ENCODE measurements around the gene SF1. TPM values are rescaled to one million over a fixed set of nuclear protein-coding genes. Genes with fewer than 3 reads are reported as not detected.

Gene SF1
- total RNA-seq, 3 donors from 2014 or later (not counting 1 experiment from before 2014, with no cell fraction given) = 841 to 864 (median 845) TPM

- Histone ChIP-seq H3K36me3 (ENCODE audit: control insufficient read depth, insufficient read depth, low read length) (peaks cover 34% of the 10 kb centered on the region), H3K27me3 (ENCODE audit: control insufficient read depth, insufficient read depth, low read length) (no peaks in the 10 kb centered on the region), H3K9me3 (ENCODE audit: control insufficient read depth, insufficient read depth, low read length) (no peaks in the 10 kb centered on the region), H3K4me3 (ENCODE audit: low read length) (no peak overlapping the region), H3K27ac (ENCODE audit: low read length) (no peak overlapping the region), H3K4me1 (ENCODE audit: control insufficient read depth, insufficient read depth, low read length) (no peaks in the 10 kb centered on the region)
- Mint-ChIP-seq H3K4me3 (no peak overlapping the region), H3K27ac (peak overlapping the region in 1 of 2 donors; percentile 31), H3K36me3 (no peaks in the 10 kb centered on the region), H3K27me3 (ENCODE audit: low read depth in 2 of 2) (no peaks in the 10 kb centered on the region), H3K9me3 (no peaks in the 10 kb centered on the region), H3K4me1 (peaks cover 6 to 10% of the 10 kb centered on the region in 2 donors)
- DNase-seq = no peak
- TF ChIP-seq CTCF (IDR thresholded peaks at IDR 0.05) = no peak
- 61% methylated on average over 11 of the region's 11 CpGs for WGBS (ENCODE audit: insufficient coverage)
- intact Hi-C loops (cut with micrococcal nuclease) = no loop called here
- no peak for ATAC-seq
Observed at GRCh38 chr11:64793271-64794160, 15.2 kb upstream of the SF1 start.

- WGBS (ENCODE audit: insufficient coverage) = 95% methylated on average over 2 of the region's 4 CpGs
- Mint-ChIP-seq H3K27me3 (ENCODE audit: low read depth in 2 of 2) (no peaks in the 10 kb centered on the region), H3K4me1 (peaks cover 6 to 10% of the 10 kb centered on the region in 2 donors), H3K36me3 (no peaks in the 10 kb centered on the region), H3K4me3 (no peak overlapping the region), H3K27ac (no peak overlapping the region), H3K9me3 (no peaks in the 10 kb centered on the region)
- no peak for TF ChIP-seq CTCF (IDR thresholded peaks at IDR 0.05)
- H3K9me3 ChIP-seq (ENCODE audit: control insufficient read depth, insufficient read depth, low read length) = no peaks in the 10 kb centered on the region
- H3K36me3 ChIP-seq (ENCODE audit: control insufficient read depth, insufficient read depth, low read length) = peaks cover 34% of the 10 kb centered on the region
- H3K4me3 ChIP-seq (ENCODE audit: low read length) = no peak overlapping the region
- no peaks in the 10 kb centered on the region for H3K27me3 ChIP-seq (ENCODE audit: control insufficient read depth, insufficient read depth, low read length)
- no peak for DNase-seq
- ATAC-seq = no peak
- intact Hi-C loops (cut with micrococcal nuclease) = no loop called here
- H3K4me1 ChIP-seq (ENCODE audit: control insufficient read depth, insufficient read depth, low read length) = no peaks in the 10 kb centered on the region
- no peak overlapping the region for H3K27ac ChIP-seq (ENCODE audit: low read length)
Observed at GRCh38 chr11:64792482-64792881, 14.1 kb upstream of the SF1 start.

- ATAC-seq = no peak
- no peak overlapping the region for H3K27ac Mint-ChIP-seq
- H3K4me3 Mint-ChIP-seq = no peak overlapping the region
- no peaks in the 10 kb centered on the region for H3K9me3 ChIP-seq (ENCODE audit: control insufficient read depth, insufficient read depth, low read length)
- no peak overlapping the region for H3K4me3 ChIP-seq (ENCODE audit: low read length)
- no peak for TF ChIP-seq CTCF (IDR thresholded peaks at IDR 0.05)
- H3K9me3 Mint-ChIP-seq = no peaks in the 10 kb centered on the region
- WGBS (ENCODE audit: insufficient coverage) = 97% methylated on average over 14 of the region's 14 CpGs
- H3K4me1 Mint-ChIP-seq = peaks cover 6 to 10% of the 10 kb centered on the region in 2 donors
- intact Hi-C loops (cut with micrococcal nuclease) = no loop called here
- no peaks in the 10 kb centered on the region for H3K27me3 Mint-ChIP-seq (ENCODE audit: low read depth in 2 of 2)
- no peaks in the 10 kb centered on the region for H3K27me3 ChIP-seq (ENCODE audit: control insufficient read depth, insufficient read depth, low read length)
- H3K27ac ChIP-seq (ENCODE audit: low read length) = no peak overlapping the region
- DNase-seq = no peak
- H3K36me3 ChIP-seq (ENCODE audit: control insufficient read depth, insufficient read depth, low read length) = peaks cover 29% of the 10 kb centered on the region
- no peaks in the 10 kb centered on the region for H3K4me1 ChIP-seq (ENCODE audit: control insufficient read depth, insufficient read depth, low read length)
- H3K36me3 Mint-ChIP-seq = no peaks in the 10 kb centered on the region
Observed at GRCh38 chr11:64791781-64792291, 13.5 kb upstream of the SF1 start.
